Muscle of back (tissue), 13 donors: ENCODE results near the gene PRR19. TPM values are rescaled to one million over a fixed set of nuclear protein-coding genes. Genes with fewer than 3 reads are reported as not detected.
"Not testable (repeated sequence)": the region's sequence is repeated elsewhere in the genome, so short reads cannot be mapped to it uniquely, and the experiment has no call there.

Source experiments
- DNase-seq, 3 donors: peaks; one replicate each; pipeline versions ENCODE4 v3.0.0 to v3.0.0-alpha.2; 2013
- long read RNA-seq, 9 donors: transcript quantifications; one replicate each; lab custom pipeline, GENCODE V29; 2026
- polyA plus RNA-seq, 10 donors: library from polyadenylated mRNA; unstranded; fragments of 120-200 nt; gene quantifications; one replicate each; pipeline ENCODE4 v1.2.1, GENCODE V29; 2013; ENCODE audit not compliant: insufficient read length in 10 of 10

Gene PRR19, protein sequence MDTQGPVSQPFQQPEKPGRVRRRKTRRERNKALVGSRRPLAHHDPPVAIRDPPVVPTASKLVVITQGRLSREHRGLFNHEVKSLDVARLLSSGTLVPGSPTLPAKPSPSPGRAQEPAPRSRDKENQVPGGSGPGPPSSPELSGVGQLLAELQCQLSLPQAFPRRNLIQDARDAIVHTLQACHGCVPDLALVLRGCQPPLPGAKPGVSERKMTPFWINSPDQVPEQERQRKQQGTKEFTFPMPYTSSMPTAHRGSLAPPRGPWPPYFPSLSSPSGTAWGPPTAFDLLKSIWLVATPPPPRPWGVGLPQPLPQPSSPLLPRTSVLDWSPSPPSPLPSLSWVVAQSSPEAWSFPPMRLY
- polyA plus RNA-seq, result 1 to 10 TPM in 4 of 10 donors, under 1 TPM in 6; 0.47 to 1.8 (median 0.78) TPM
- long read RNA-seq, donor 1, result 0 reads
- long read RNA-seq, donor 2, result 0 reads
- long read RNA-seq, donor 3, result 0 reads
- long read RNA-seq, donor 4, result 0 reads
- long read RNA-seq, donor 5, partial matches to known transcripts, result 13 of 31 reads
- long read RNA-seq, donor 5, other reads (novel, unspliced or antisense), result 17 of 31 reads
- long read RNA-seq, donor 6, partial matches to known transcripts, result 24 of 51 reads
- long read RNA-seq, donor 6, other reads (novel, unspliced or antisense), result 27 of 51 reads
- long read RNA-seq, donor 7, result 0 reads
- long read RNA-seq, donor 8, result 0 reads
- long read RNA-seq, donor 9, result 0 reads

- no peak for DNase-seq
Measured at GRCh38 chr19:42301646-42302203, at the start of gene PRR19. Gene PRR19 (plus strand): TSS chr19:42302132. CDS start chr19:42309585, 7,453 bp downstream.

- DNase-seq, result peak; percentile 53 to 86 (median 73)
Measured at GRCh38 chr19:42252365-42253244, 49.3 kb upstream of the PRR19 start.

DNA sequence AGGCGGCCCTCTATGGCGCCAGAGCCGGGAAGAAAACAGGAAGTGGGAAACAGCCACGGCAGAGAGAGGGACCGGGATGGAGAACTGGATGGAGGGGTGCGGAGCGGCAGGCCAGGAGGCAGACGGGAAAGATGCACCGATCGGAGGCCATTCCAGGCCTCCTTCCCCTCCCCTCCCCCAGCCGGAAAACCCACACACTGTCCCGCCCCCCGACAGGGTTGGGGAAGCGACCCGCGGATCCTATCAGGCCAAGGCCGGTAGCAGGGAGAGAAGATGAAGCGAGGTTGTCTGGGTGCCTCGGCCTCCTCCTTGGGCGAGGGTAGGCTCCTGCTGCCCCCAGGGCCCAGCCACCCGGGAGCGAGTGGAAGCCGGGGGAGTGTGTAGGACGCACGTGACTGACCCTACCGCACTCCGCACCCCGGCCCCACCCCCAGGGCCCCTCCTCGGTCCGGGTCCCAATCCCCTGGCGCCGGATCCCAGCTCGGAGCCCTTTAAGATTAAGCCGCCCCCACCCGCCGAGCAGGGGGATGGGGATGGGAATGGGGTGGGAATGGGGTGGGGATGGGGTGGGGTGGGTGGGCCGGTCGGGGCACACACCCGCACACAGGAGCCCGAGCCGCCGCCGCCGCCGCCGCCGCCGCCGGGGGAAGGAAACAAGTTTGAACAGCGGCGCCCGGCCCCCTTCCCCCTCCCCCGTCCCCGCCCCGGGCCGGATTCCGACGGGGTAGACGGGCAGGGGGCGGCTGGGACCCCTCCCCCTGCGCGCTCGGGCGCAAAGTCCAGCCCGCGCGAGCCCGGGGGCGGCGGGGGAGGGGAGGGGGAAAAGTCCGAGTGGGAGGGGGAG, 48.5 kb upstream of the PRR19 start:
- DNase-seq, result peak; percentile 33 to 84 (median 64)

DNA sequence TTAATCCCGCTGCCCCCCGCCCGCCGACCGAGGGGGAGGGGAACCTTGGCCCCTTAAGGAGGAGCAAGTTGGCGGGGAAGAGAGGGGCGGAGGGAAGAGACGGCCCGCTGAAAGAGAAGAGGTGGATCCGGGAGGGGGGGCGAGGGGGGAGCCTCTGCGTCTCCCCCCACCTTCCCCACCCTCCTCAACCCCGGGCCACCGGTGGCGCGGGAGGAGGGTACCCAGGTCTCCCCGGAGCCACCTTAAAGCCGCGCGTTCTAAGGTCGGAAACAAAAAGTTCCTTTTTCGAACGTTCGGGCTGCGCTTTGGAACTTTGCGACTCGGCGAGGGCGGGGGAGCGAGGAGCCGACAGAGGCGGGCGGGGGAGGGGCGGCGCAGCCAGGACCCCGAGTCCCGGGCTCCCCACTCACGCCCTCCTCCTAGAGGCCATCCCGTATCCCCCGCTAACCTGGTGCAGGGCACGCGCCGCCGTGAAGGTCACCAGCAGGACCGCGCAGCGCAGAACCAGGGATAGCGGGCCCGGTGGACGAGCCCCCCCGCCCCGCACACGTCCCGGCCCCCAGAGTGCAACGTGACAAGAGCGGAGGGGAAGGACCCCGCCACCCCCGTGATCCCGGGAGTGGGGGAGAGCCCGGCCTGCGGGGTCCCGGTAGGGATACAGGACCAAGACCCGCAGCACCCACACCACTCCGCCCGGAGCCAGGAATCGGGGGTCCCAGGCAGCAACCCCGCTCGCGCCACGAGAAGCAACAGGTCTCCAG, 47.7 kb upstream of the PRR19 start:
- DNase-seq, result peak; percentile 70 to 95 (median 86)

- DNase-seq, result peak; percentile 92 to 98 (median 96)
Measured at GRCh38 chr19:42254850-42255765, 46.8 kb upstream of the PRR19 start, which contains the start of gene ERF. Gene ERF (minus strand): TSS chr19:42255128. CDS start chr19:42254999, 129 bp downstream.

GRCh38 chr19:42255766-42256745, 45.9 kb upstream of the PRR19 start:
- peak; percentile 58 to 92 (median 82) for DNase-seq

DNA sequence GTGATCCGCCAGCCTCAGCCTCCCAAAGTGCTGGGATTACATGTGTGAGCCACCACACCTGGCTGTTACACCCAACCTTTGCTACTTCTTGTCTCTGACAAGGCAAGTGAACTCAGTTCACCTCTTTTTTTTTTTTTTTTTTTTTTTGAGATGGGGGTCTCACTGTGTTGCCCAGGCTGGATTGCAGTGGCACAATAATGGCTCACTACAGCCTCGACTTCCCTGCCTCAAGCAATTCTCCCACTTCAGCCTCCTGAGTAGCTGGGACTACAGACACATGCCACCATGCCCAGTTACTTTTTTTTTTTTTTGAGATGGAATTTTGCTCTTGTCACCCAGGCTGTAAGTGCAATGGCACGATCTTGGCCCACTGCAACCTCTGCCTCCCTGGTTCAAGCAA, 44.1 kb upstream of the PRR19 start:
- not testable (repeated sequence) for DNase-seq

DNA sequence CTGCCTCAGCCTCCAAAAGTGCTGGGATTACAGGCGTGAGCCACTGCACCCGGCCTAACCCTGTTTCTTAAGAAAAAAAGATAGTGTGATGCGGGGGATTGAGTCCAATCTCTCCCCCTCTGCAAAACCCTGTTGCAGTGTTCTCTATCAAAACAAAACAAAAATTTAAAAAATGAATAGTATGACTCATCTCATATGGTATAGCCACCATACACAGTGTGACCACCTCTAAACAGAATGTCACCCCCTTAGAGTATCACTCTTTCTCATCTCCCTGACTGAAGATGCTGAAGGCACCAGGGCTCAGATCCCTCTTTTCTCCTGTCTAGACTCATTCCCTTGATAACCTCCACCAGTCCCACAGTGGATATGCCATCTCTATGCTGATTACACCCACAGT, 40.2 kb upstream of the PRR19 start:
- no peak for DNase-seq

GRCh38 chr19:42266105-42266504, 35.8 kb upstream of the PRR19 start:
- not testable (repeated sequence) for DNase-seq

- not testable (repeated sequence) for DNase-seq
Measured at GRCh38 chr19:42266928-42267603, 34.9 kb upstream of the PRR19 start.

DNA sequence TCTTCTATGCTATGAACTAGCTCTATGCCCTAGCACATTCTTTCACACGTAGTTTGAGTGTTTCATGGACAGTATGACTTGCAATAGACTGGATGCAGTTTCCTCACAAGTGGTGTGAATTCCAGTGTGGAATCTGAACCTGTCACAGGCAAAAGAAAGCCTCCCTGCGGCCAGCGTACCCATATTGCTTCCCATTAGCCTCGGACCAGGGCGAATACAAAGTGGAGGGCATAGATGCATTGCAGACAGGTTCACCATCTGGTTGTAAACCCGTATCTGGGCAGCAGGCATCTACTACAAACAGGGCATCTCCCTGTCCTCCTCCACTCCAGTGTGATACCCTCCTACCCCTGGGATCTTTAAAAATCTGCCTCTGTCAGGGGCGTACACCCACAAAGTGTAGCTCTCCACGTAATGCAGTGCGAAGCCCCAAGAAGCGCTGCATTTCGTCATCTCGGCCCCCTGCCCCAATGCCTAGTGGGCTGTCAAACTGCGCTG, 34.2 kb upstream of the PRR19 start:
- DNase-seq, result no peak

GRCh38 chr19:42268142-42268703, 33.7 kb upstream of the PRR19 start:
- peak; percentile 99 to 100 (median 100) for DNase-seq

DNA sequence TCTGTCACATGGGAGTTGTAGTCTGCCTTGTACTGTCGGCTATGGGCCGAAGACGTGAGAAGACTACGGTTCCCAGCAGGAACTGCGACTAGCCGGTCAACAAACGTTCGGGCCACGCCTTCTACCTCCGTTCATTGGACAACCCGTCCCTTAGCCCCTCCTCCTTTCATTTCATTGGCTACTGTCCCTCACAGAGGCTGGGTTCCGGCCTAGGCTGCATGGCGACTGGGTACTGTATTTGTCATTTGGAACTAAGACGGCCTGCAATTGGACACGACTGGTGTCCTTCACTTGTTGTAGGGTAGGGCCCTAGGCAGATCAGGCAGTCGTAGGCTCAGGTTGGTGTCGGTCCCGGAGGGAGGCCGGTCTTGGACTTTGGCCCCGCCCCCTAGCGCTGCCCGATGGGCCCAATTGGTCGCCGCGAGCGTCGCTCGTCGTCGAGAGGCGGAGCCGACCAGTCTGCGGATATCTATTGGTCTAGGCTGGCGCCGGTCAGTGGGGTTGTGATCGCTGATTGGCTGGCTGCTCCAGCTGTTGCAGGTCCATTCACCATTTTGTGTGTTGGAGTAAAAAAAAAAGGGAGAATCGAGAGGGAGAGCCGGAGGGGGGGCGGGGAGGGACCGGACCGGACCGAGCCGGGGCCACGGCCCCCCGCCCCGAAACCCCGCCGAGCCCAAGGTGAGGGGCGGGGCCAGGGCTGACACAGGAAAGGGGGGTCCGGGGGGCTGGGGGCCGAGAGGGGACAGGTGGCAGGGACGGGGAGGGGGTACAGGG, 33.0 kb upstream of the PRR19 start, which contains the start of gene CIC:
Gene CIC (plus strand): TSS at position 549 of the 774 bp plus-strand sequence. CDS start 2,532 bp downstream, outside the sequence.
- peak; percentile 100 for DNase-seq

GRCh38 chr19:42269478-42270345, 32.2 kb upstream of the PRR19 start:
- DNase-seq, result peak in 1 of 3 donors; percentile 43
